WI38 (cell line): ENCODE data around the gene GNPTG.

Experiments
- H3K4me3 ChIP-seq: 2 replicates; pipeline ENCODE4 v1.5.1; 2011; ENCODE audit warnings: low read depth, mild to moderate bottlenecking, control low read depth, low read length
- TF ChIP-seq, protein P1 (sequence below): IDR thresholded peaks from 2 replicates; pipeline ENCODE4 v1.5.1; 2012; ENCODE audit warnings: low read depth, mild to moderate bottlenecking, control low read depth, low read length

GNPTG gene

GRCh38 chr16:1346422-1347285 is 5.1 kb upstream of the GNPTG start:
- H3K4me3 ChIP-seq, result no peak overlapping the region
- TF ChIP-seq, protein P1, sequence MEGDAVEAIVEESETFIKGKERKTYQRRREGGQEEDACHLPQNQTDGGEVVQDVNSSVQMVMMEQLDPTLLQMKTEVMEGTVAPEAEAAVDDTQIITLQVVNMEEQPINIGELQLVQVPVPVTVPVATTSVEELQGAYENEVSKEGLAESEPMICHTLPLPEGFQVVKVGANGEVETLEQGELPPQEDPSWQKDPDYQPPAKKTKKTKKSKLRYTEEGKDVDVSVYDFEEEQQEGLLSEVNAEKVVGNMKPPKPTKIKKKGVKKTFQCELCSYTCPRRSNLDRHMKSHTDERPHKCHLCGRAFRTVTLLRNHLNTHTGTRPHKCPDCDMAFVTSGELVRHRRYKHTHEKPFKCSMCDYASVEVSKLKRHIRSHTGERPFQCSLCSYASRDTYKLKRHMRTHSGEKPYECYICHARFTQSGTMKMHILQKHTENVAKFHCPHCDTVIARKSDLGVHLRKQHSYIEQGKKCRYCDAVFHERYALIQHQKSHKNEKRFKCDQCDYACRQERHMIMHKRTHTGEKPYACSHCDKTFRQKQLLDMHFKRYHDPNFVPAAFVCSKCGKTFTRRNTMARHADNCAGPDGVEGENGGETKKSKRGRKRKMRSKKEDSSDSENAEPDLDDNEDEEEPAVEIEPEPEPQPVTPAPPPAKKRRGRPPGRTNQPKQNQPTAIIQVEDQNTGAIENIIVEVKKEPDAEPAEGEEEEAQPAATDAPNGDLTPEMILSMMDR, result no peak

DNA sequence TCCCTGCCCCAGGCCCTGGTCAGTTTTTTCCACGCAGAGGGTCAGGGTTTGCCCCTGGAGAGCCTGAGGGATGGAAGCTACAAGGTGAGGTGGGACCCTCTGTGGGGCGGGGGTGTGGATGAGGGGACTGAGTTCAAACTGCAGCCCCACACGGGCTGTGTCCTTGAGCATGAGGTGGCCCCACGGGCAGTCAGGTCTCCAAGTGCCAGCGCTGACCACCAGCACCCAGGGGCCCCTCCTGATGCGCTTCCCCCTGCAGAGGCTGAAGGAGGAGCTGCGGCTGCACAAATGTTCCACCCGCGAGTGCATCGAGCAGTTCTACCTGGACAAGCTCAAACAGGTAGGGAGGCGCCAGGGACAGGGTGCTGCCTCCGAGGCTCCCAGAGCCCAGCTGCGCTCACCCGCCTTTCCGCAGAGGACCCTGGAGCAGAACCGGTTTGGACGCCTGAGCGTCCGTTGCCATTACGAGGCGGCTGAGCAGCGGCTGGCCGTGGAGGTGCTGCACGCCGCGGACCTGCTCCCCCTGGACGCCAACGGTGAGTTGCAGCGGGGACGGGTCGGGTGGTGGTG is 4.4 kb upstream of the GNPTG start:
- no peak overlapping the region for H3K4me3 ChIP-seq
- TF ChIP-seq, protein P1, result no peak

- TF ChIP-seq, protein P1, result no peak
- no peak overlapping the region for H3K4me3 ChIP-seq
These were observed 3.8 kb upstream of the GNPTG start for GRCh38 chr16:1347962-1348361.

- TF ChIP-seq, protein P1, result no peak
- no peak overlapping the region for H3K4me3 ChIP-seq
These were observed 3.3 kb upstream of the GNPTG start for GRCh38 chr16:1348441-1348840.

DNA sequence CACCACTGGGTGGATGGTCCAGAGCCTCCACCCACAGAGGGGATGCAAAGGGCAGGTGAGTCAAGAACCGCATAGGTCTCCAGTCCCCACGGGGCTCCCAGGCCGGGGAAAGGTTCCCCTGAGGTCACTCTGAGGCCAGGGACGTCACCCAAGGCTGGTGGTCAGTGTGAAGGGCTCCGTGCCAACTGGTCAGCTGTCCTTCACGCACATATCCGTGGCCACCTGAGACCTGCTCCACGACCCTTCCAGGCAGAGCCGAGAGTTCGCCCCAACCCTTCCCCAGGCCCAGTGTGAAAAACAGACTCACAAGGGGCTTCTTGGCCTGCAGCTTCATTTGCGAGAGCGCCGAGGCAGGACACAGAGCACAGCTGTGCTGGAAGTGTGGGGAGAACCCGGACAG is 2.8 kb upstream of the GNPTG start:
- H3K4me3 ChIP-seq, result no peak overlapping the region
- TF ChIP-seq, protein P1, result no peak

DNA sequence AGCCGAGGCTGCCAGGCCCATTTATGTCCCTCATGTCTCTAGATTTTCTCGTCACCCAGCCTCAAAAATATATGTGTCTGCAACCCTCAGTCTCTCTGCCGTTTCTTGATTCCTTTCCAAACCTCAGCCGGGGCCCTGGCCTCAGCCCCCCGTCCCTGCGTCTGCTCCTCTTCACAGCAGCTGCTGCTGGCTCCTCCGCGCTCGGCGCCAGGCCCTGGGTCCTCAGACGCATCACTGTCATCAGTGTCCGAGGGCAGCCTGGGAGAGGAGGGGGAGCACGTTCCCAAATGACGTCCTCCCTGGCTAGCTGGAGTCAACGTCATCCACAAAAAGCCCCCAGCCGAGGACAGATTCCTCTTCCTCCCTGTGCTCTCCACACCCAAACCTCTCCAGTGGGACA is 2.4 kb upstream of the GNPTG start:
- TF ChIP-seq, protein P1, result no peak
- H3K4me3 ChIP-seq, result no peak overlapping the region

- no peak overlapping the region for H3K4me3 ChIP-seq
- TF ChIP-seq, protein P1, result no peak
These were observed 1.8 kb upstream of the GNPTG start for GRCh38 chr16:1349951-1350350.
